Effector memory CD8-positive, alpha-beta T cell (primary cell): Measurements from ENCODE around the gene PHTF2.
"Not testable (repeated sequence)": the region's sequence is repeated elsewhere in the genome, so short reads cannot be mapped to it uniquely, and the experiment has no call there.

Experiments
- ATAC-seq: fragments of 150-1000 bp; cut with Tn5 transposase; replicated peaks from 2 replicates; pipeline ENCODE4 v1.10.0; 2021; ENCODE audit warnings: mild to moderate bottlenecking, moderate library complexity
- DNase-seq, 3 experiments: peaks; one replicate each; pipeline ENCODE4 v3.0.0; 2021
- H3K27ac Mint-ChIP-seq, 2 donors: one replicate each; pipeline ENCODE4 v1.8.0; 2022; ENCODE audit warnings: mild to moderate bottlenecking in 2 of 2, mixed read lengths in 2 of 2, moderate library complexity in 2 of 2
- H3K27me3 Mint-ChIP-seq, 2 donors: one replicate each; pipeline ENCODE4 v1.8.0; 2022; ENCODE audit warnings: mixed read lengths in 2 of 2
- H3K36me3 Mint-ChIP-seq: one replicate; pipeline ENCODE4 v1.8.0; 2022; ENCODE audit warnings: mild to moderate bottlenecking, moderate library complexity, mixed read lengths; ENCODE audit not compliant: insufficient read depth
- H3K4me1 Mint-ChIP-seq, 2 donors: one replicate each; pipeline ENCODE4 v1.8.0; 2022; ENCODE audit warnings: low read depth in 2 of 2, mixed read lengths in 2 of 2
- H3K4me3 Mint-ChIP-seq, 2 donors: one replicate each; pipeline ENCODE4 v1.8.0; 2022; ENCODE audit warnings: mild to moderate bottlenecking in 2 of 2, mixed read lengths in 2 of 2, moderate library complexity in 2 of 2
- H3K9me3 Mint-ChIP-seq, 2 donors: one replicate each; pipeline ENCODE4 v1.8.0; 2022; ENCODE audit warnings: mixed read lengths in 2 of 2

Gene PHTF2

DNA sequence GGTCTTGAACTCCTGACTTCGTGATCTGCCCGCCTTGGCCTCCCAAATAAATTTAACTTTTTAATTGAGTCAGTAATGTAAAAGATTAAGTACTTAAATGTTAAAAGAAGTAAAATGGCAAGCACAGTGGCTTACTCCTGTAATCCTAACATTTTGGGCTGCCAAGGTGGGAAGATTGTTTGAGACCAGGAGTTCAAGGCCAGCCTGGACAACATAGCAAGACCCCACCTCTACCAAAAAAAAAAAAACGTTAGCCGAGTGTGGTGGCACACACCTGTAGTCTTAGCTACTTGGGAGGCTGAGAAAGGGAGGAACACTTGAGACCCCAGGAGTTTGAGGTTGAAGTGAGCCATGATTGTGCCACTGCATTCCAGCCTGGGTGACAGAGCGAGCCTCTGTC is 26.1 kb downstream of the PHTF2 start:
- ATAC-seq = no peak
- H3K4me1 Mint-ChIP-seq = peaks cover 27 to 45% of the 10 kb centered on the region in 2 donors
- H3K27ac Mint-ChIP-seq = no peak overlapping the region

DNA sequence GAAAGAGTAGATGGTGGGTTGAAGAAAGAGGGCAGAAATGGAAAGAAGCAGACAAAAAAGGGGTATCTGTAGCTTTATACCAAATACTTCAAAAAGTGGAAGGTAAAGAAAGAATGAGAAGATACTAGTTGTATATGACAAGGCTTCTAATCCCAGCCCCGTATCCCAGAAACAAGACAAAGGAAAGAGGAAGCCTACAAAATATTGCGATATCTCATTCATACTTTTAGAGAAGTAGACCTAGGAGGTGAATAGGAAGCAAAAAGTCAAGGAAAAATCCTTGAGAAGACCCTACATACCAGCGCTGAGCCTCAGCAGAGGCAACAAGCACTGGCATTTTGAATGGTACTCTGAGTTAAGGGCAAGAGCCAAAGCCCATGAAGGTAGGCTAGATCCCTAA is 26.6 kb downstream of the PHTF2 start:
- Mint-ChIP-seq H3K4me1 (peaks cover 24 to 42% of the 10 kb centered on the region in 2 donors), H3K36me3 (peaks cover 3% of the 10 kb centered on the region), H3K9me3 (peaks cover 7 to 22% of the 10 kb centered on the region in 2 donors), H3K4me3 (no peak overlapping the region), H3K27me3 (no peaks in the 10 kb centered on the region), H3K27ac (no peak overlapping the region)
- no peak for DNase-seq
- ATAC-seq = no peak

More for the DNA sequence above, 26.1 kb downstream of the PHTF2 start:
- H3K27me3 Mint-ChIP-seq = no peaks in the 10 kb centered on the region
- peaks cover 9 to 27% of the 10 kb centered on the region in 2 donors for H3K9me3 Mint-ChIP-seq
- no peak for DNase-seq
- H3K36me3 Mint-ChIP-seq = peaks cover 5% of the 10 kb centered on the region
- no peak overlapping the region for H3K4me3 Mint-ChIP-seq

DNA sequence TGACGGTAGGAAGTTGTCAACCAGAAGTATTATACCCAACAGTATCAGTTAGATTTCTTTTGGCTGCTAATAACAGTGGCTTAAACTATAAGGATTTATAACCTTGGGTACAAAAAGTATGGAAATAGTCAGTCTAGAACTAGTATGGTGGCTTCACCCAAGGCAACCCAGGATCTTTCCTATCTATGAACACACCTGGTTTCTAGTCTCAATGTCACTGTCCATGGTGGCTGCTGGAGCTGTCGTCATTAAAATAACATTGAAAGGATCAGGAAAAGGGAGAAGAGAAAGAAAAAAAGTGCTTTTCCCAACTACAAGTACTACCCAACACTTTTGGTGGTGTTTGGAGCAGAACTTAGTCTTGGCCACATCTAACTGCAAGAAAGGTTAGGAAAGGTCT is 27.7 kb downstream of the PHTF2 start:
- Mint-ChIP-seq H3K4me3 (no peak overlapping the region), H3K9me3 (peaks cover 3 to 10% of the 10 kb centered on the region in 2 donors), H3K27me3 (no peaks in the 10 kb centered on the region), H3K4me1 (peaks cover 30 to 45% of the 10 kb centered on the region in 2 donors), H3K36me3 (no peaks in the 10 kb centered on the region), H3K27ac (no peak overlapping the region)
- no peak for ATAC-seq
- no peak for DNase-seq

DNA sequence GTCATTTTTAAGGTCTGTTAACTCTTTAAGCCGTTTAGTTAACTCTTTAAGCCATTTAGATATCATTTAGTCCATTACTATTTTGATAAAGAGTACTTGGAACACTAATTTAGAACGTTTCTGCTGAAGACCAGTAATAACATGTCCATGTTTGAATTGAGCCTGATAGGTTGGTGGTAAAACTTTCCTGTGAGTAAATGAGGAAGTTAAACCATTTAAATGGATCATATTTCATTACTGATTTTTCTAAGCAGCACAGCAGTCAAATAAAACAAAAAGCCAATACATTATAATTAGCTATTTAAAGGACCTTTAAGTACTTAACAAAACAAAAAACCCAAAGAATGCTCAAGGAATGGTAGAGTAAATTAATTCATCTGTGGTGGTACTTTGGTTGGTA is 29.4 kb downstream of the PHTF2 start:
- H3K9me3 Mint-ChIP-seq = peaks cover 0 to 3% of the 10 kb centered on the region in 2 donors
- H3K27me3 Mint-ChIP-seq = no peaks in the 10 kb centered on the region
- no peak overlapping the region for H3K4me3 Mint-ChIP-seq
- H3K27ac Mint-ChIP-seq = no peak overlapping the region
- DNase-seq = no peak
- ATAC-seq = no peak
- no peaks in the 10 kb centered on the region for H3K36me3 Mint-ChIP-seq
- peaks cover 24 to 47% of the 10 kb centered on the region in 2 donors for H3K4me1 Mint-ChIP-seq

DNA sequence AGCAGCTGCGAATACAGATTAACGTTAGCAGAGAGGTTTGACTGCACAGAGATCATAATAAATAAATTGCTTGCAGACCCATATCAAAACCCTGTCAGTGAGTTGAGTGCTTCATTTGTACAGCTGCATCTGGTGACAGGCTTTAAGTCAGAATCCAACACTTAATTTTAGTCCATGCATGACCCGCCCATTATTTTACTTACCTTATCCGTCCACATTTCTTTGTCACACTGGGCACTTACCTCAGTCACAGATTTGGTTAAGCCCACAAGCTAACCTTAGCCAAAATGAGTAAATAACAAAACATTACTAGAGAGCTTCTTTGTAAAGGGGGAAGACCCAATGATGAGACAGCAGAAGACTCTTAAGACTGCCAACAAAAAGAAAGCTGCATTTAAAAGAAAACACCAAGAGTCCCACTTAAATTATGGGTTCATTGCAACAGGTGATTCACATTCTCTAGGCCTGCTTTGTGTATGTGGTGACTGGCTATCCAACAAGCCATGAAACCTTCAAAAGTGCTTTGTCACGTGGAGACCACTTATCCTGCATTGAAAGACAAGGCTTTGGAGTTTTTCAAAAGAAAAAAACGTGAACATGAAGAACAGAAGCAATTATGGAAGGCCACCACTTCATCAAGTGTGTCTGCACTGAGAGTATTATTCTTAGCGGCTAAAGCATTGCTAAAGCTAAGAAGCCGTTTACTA is 32.2 kb downstream of the PHTF2 start:
- Mint-ChIP-seq H3K4me3 (peak overlapping the region in 1 of 2 donors; percentile 42), H3K4me1 (peaks cover 29 to 49% of the 10 kb centered on the region in 2 donors), H3K36me3 (no peaks in the 10 kb centered on the region)

DNA sequence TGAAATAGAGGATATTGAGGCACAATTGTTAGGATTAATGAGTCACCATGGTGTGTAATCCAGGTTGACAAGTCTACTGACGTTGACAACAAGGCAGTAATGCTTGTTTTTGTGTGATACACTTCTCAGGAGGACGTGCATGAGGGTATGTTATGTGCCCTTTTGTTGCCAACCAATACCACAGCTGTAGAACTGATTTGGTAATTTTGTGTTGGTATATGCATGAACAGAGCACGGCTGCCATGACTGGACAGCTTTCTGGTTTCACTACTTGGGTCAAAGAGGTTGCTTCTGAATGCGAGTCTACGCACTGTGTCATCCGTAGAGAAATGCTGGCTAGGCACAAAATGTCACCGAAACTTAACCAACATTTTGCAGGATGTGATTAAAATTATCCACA is 32.9 kb downstream of the PHTF2 start:
- H3K27me3 Mint-ChIP-seq = no peaks in the 10 kb centered on the region
- peaks cover 29 to 46% of the 10 kb centered on the region in 2 donors for H3K4me1 Mint-ChIP-seq
- peak overlapping the region in 1 of 2 donors; percentile 46 for H3K27ac Mint-ChIP-seq
- no peaks in the 10 kb centered on the region for H3K36me3 Mint-ChIP-seq
- peak; percentile 40 for ATAC-seq
- no peaks in the 10 kb centered on the region for H3K9me3 Mint-ChIP-seq
- H3K4me3 Mint-ChIP-seq = peak overlapping the region in 1 of 2 donors; percentile 42
- no peak for DNase-seq

More for the DNA sequence above, 32.2 kb downstream of the PHTF2 start:
- Mint-ChIP-seq H3K27me3 (no peaks in the 10 kb centered on the region), H3K9me3 (no peaks in the 10 kb centered on the region), H3K27ac (peak overlapping the region in 1 of 2 donors; percentile 46)
- DNase-seq = no peak
- ATAC-seq = no peak

DNA sequence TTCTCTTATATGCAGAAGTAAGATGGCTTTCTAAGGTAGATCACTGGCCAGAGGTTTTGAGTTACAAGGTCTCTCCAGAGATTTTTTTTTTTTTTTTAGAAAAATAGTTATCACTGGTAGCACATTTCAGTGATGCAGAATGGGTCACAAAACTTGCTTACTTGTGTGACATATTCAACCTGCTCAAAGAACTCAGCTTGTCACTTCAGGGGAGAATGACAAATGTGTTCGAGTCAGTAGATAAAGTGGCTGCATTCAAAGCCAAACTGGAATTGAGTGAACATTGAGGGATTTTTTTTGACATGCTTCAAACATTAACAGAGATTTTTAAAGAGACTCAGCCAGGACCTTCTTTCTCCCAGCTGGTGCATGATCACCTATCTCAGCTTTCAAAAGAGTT is 33.4 kb downstream of the PHTF2 start:
- no peak overlapping the region for H3K4me3 Mint-ChIP-seq
- H3K36me3 Mint-ChIP-seq = no peaks in the 10 kb centered on the region
- peak overlapping the region; percentile 25 to 46 for H3K27ac Mint-ChIP-seq
- H3K9me3 Mint-ChIP-seq = no peaks in the 10 kb centered on the region
- H3K4me1 Mint-ChIP-seq = peaks cover 25 to 42% of the 10 kb centered on the region in 2 donors
- DNase-seq = no peak
- no peaks in the 10 kb centered on the region for H3K27me3 Mint-ChIP-seq
- ATAC-seq = no peak

DNA sequence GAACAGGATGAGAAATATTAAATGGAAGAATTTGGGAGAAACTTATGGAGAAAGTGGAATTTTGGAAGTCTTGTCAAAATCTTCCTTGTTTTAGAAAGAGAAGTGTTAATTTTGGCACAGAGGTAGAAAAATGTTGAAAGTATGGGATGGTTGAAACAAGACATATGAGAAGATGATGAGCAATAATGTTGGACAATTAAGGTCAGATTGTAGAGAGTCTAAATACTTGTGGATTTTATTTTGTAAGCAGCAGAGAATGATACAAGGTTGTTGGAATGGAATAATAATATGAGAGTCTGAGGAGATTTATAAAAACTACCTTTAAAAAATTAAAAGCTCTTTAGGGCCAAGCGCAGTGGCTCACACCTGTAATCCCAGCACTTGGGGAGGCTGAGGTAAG is 34.6 kb downstream of the PHTF2 start:
- H3K27ac Mint-ChIP-seq = no peak overlapping the region
- H3K4me3 Mint-ChIP-seq = no peak overlapping the region
- H3K27me3 Mint-ChIP-seq = no peaks in the 10 kb centered on the region
- no peaks in the 10 kb centered on the region for H3K36me3 Mint-ChIP-seq
- DNase-seq (no peak), ATAC-seq (no peak)
- H3K4me1 Mint-ChIP-seq = peaks cover 28 to 43% of the 10 kb centered on the region in 2 donors
- H3K9me3 Mint-ChIP-seq = no peaks in the 10 kb centered on the region

DNA sequence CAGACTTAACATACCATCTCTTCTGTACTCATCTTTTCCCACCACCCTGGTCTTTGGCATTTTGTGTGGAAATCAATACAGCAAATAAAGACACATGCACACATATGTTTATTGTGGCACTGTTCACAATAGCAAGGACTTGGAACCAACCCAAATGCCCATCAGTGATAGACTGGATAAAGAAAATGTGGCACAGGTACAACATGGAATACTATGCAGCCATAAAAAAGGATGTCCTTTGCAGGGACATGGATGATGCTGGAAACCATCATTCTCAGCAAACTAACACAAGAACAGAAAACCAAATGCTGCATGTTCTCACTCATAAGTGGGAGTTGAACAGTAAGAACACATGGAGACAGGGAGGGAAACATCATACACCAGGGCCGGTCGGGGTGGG is 37.9 kb downstream of the PHTF2 start:
- H3K27me3 Mint-ChIP-seq, H3K9me3 Mint-ChIP-seq, H3K4me3 Mint-ChIP-seq, ATAC-seq, DNase-seq, H3K27ac Mint-ChIP-seq, H3K36me3 Mint-ChIP-seq: not testable (repeated sequence)
- peaks cover 21 to 34% of the 10 kb centered on the region in 2 donors for H3K4me1 Mint-ChIP-seq

DNA sequence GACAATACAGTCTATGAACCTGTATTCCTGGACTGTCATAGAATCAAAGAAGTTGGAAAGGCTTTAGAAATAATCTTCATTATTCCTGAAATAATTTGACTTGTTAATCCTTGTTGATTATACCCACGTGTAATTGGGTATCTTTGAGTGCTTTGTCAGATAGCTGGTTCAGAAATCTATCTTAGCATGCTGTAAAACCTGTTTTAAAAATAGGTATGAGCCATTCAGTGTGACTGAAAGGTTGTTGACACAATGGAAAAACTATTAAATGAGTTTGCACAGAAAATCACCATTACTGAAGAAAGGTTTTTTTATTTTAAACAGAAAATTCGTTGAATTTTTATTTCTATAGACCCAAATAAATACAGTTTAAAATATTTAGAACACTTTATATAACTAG is 38.7 kb downstream of the PHTF2 start:
- no peak overlapping the region for H3K4me3 Mint-ChIP-seq
- H3K36me3 Mint-ChIP-seq = no peaks in the 10 kb centered on the region
- ATAC-seq = no peak
- no peaks in the 10 kb centered on the region for H3K9me3 Mint-ChIP-seq
- DNase-seq = no peak
- no peak overlapping the region for H3K27ac Mint-ChIP-seq
- no peaks in the 10 kb centered on the region for H3K27me3 Mint-ChIP-seq
- peaks cover 21 to 29% of the 10 kb centered on the region in 2 donors for H3K4me1 Mint-ChIP-seq

DNA sequence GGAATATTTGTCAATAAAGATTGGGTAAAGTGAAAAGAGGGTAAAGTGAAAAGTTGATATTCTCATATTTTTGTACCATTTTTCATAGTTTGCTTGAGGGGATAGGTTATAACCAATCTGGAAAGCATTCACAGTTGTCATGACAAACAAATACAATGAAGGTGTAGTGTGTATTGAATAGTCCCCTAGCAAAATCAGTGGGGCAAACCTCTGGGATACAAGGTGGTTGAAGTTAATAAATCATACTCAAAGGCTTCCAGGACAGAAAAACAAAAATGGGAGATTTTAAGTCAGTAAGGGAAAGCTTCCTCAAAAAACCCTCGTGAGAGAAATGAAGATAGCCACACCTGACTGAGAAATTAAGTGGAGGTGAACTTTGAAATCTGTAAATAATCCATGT is 39.4 kb downstream of the PHTF2 start:
- Mint-ChIP-seq H3K36me3 (no peaks in the 10 kb centered on the region), H3K4me3 (no peak overlapping the region), H3K27me3 (no peaks in the 10 kb centered on the region), H3K27ac (no peak overlapping the region), H3K9me3 (no peaks in the 10 kb centered on the region), H3K4me1 (peaks cover 19 to 25% of the 10 kb centered on the region in 2 donors)
- DNase-seq (no peak), ATAC-seq (no peak)

DNA sequence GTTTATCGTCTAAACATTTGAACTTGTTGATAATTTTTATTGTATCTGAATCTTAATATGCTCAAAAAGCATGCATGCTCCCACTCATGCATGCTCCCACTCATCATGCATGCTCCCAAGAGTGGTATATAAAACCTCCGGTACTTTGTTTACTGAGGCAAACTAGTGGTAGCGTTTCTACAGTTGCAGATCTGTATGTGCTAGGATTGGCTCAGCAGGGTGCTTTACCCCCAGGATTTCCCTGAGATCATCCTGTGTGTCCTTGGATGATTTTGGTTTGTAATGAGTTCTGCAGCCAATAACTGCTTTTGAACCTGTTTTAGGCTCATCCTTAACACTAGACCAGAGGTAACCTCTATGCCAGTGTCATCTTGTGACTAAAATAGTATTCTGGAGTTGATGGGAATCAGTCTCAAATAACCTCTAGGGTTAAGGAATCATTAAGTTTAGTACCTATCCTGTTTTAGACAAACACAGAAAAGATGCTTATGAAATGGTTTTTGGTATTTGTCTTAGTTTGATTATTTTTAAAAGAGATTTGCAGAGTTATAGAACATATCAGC is 40.4 kb downstream of the PHTF2 start:
- DNase-seq = no peak
- H3K27ac Mint-ChIP-seq = no peak overlapping the region
- H3K4me3 Mint-ChIP-seq = no peak overlapping the region
- H3K36me3 Mint-ChIP-seq = no peaks in the 10 kb centered on the region
- no peaks in the 10 kb centered on the region for H3K27me3 Mint-ChIP-seq
- peaks cover 20 to 23% of the 10 kb centered on the region in 2 donors for H3K4me1 Mint-ChIP-seq
- no peak for ATAC-seq
- no peaks in the 10 kb centered on the region for H3K9me3 Mint-ChIP-seq

DNA sequence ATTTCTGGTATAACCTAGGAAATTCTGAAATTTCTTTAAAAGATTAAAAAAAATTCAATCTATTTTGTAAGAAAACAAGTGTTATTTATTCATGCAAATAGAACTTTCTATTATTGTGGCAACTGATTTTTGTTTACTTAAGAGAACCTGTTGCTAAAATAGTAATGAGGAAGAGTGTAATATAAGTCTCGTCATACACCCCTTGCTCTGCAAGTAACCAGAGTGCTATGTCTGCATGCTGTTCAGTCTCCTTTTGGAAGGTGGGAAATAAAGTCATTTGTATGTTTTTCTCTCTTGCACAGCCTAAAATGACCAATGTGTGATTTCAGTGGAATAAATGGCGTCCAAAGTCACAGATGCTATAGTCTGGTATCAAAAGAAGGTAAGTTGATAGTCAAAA is 41.3 kb downstream of the PHTF2 start:
- no peak overlapping the region for H3K4me3 Mint-ChIP-seq
- no peak overlapping the region for H3K27ac Mint-ChIP-seq
- no peaks in the 10 kb centered on the region for H3K36me3 Mint-ChIP-seq
- H3K9me3 Mint-ChIP-seq = no peaks in the 10 kb centered on the region
- no peaks in the 10 kb centered on the region for H3K27me3 Mint-ChIP-seq
- H3K4me1 Mint-ChIP-seq = peaks cover 14 to 17% of the 10 kb centered on the region in 2 donors
- DNase-seq (no peak), ATAC-seq (no peak)

DNA sequence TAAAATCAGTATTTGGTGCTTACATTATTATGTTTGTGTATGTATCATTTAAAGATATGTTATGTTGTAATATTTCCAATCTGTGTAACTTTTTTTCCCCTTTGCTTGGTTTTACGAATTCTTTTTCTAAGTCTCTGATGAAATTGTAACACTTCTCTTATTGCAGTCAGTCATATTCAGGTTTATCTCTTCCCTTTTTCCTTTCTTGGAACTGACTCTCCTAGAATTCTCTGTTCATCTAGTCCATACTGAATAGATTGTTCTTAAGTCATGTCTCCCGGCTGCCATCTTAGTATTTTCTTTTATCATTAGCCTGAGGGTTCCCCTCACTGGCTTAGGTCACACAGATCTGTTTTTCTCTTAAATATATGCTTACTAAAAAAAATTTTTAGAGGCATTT is 44.6 kb downstream of the PHTF2 start:
- no peaks in the 10 kb centered on the region for H3K27me3 Mint-ChIP-seq
- H3K4me3 Mint-ChIP-seq = no peak overlapping the region
- no peaks in the 10 kb centered on the region for H3K9me3 Mint-ChIP-seq
- DNase-seq (no peak), ATAC-seq (no peak)
- peak overlapping the region; percentile 1 to 3 for H3K27ac Mint-ChIP-seq
- no peaks in the 10 kb centered on the region for H3K36me3 Mint-ChIP-seq
- H3K4me1 Mint-ChIP-seq = peaks cover 12 to 28% of the 10 kb centered on the region in 2 donors
